ENCODE measurements around the gene CNTN4.
A peak's percentile ranks its signal among the peaks of the same experiment; 100 is the strongest.
"Not testable (repeated sequence)": the region's sequence is repeated elsewhere in the genome, so short reads cannot be mapped to it uniquely, and the experiment has no call there.

CNTN4 gene

DNA sequence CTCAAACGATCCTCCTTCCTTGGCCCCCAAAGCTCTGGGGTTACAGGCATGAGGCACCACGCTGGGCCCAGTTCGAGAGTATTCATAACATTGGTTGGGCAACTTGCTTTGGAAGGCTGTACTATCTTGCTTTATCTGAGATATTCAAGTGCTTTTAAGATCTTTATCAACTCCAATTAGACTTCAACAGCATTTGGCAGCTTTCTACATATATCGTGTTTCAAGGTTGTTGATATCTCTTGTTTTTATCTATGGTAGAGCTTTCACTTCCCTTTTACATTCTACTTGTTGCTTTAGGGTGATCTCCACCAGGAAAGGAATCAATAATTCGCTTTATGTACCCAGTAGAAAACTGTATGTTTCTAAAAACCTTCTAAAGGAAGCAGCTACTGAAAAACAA lies 616.2 kb downstream of the CNTN4 start:
- DNase-seq: no peak

DNA sequence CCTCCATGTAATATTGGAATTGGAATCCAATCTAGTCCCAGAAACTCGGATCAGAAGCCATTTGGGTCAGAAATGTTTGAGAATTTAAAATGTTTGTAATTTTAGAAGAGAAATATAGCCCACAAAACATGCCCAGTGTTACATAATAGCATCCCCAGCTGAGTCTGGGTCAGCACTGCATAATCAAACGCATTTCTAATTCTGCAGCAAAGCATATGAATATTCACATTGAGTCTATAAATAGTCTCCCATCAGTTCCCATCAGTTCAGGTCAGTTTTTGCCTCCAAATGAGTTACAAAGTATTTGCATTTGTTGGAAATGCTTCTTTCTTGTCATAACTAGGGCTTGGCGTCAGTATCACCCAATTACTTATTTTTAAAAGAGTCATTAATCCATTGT lies 628.4 kb downstream of the CNTN4 start:
- DNase-seq: no peak

DNA sequence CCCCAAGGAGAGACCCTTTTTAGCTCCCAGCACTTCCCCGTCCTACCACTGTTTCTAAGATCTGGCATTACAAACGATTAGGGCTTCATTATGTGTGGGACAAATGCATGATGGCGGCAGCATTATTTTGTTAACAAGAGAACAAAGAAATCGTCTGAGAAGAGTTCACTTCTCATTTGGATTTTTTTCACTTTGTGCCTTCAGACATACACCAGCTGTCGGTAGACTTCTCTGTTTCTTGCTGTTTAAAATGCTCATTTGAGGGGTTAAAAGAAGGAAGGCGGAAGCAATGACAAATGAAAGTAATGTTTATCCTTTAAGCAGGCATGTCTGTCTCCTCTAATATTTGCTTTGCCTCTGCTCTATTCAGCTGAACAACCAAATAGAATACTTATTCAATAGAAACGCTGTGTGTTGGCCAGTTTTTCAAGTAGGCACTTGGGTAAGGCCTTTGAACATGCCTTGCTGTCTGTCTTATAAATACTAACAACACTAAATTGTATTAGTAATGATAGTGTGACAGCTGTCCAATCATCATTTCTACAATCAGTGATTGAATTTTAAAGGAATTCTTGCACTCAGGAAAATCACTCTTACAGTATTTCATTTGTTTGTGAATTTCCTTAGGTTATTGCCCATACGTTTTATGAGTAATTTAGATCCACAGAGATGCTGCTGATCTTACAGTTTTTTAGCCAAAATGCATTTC lies 629.1 kb downstream of the CNTN4 start:
- DNase-seq: no peak

DNA sequence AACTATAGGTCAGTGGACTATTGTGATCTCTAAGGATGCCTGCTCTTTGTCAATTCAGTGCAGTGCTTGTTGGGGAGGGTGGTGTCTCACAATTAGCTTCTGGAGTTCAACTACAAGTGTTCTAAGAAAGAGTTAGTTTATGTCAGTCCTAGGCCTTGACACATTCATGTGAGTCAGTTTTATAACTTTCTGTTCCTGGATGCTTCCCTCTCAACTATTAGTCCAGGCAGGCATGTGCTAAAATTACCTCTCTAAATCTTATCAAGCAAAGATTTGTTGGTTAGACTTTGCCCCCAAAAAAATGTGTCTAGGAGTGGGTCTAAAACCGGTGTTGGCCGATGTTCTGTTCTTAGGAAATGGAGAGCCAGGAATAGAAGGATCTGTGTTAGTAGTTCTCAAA lies 633.2 kb downstream of the CNTN4 start:
- no peak for DNase-seq

DNA sequence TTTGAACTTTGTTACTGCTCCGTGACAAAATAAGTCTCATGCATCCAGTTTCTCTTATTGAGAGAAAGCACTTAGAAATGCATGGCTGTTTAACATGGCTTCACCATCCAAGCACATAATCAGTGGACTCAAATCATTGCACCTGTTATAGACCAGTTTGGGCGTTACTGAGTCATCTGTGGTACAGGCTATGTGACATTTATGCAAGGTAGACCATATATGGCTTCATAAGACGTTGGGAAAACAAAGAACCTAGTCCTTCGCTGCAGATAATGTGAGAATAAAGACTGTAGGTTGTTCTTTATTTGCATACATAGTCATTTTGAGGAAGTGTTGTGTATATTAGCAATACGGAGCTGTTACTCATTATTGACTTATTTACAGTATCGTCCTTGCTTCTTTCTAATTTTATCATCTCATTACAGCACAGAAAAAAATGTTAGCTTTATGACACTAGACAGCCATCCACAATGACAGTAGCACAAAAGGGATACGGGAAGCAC lies 636.8 kb downstream of the CNTN4 start:
- no peak for DNase-seq

DNA sequence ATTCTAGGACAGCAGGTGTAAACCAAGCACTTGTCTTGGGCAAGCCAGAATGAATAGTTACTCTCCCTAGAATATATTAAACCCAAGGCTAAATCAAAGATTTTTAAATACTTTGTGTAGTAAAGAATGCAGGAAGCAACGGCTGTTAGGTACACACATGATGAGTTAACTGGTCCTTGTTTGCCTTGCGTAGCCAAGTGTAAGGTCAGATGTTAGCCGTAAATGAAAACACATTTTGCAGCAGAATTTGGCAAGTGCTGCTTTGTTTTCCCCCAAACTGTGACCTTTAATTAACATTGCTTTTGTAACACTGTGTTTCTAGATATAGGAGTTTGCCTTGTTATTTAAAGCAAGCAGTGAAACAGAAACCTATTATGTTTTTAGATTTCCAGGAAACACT lies 642.9 kb downstream of the CNTN4 start:
- no peak for DNase-seq

DNA sequence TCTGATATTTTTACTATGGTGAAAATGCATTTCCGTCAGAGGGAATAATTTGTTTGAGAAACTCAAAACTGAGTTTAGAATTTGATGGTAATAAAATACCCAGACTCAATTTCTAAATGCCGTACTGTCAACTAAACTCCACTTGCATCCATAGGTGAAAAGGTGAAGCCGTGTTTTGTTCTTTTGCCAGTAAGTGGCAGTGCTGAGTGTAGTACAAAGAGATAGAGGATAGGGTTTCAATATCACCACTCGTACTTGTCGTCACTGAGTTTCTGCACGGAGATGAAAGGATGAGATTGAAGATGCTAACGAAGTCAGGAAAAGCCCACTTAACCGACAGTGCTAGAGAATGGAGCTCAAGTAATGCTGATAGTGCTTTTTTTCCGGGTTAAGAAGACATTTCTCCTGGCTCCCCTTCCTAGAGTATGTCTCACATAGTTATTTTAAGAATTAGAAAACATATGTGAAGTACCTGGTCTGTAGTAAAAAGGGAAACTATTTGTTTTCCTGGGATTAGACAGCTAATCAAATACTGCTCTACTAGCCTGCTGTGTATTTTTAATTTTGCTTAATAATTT lies 666.4 kb downstream of the CNTN4 start:
- peak; percentile 21 for DNase-seq

DNA sequence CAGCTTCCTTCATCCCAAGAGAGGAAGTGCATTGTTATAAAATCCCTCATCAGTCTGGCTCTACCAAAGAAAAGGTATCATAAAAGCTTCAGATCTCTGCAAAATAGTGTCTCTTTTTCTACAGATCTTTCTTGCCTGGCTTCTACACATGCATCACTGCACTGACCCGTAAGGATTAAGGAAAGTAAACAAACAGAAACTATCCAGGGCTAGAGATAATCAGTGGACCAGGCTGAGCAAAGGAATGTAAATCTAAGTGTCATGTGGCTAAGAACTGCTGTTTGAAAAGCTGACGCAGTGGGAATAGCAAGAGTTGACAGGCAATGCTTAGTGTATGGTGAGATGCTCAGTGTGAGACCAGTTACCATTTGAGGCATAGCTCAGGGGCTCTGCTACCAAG lies 671.8 kb downstream of the CNTN4 start:
- no peak for DNase-seq

DNA sequence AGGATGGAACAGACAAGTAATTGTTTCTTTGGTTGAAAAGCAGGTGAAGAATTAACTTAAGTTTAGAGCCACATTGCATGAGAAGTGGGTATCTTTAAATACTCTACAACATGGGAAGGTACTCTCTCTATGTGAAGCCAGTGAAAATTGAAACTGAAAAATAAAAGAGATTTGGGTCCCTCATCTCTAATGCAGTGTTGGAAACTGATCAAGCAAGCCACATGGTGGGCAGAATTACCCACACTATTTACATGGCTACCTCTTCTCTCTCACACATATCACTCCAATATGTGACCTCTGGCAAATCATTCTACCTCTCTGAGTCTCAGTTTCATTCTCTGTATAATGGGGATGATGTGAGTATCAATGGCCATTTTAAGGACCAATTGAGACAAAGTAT lies 672.5 kb downstream of the CNTN4 start:
- DNase-seq: no peak

DNA sequence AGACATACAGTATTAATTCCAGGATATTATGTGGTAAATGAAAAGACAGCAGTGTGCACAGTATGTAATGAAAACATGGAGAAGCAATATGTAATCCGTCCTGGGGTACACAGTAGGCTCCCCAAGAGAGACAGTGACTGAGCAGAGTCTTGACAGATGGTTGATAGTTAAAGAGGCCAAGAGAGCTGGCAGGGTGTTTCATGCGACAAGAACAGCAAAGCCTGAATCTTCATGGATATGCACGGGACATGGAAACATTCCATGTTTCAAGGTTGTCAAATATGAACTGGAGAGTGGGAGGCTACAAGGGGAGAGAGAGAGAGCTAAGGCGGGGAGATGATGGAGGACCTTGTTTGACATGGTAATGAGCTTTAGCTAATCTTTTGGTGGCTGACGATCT lies 673.1 kb downstream of the CNTN4 start:
- no peak for DNase-seq

DNA sequence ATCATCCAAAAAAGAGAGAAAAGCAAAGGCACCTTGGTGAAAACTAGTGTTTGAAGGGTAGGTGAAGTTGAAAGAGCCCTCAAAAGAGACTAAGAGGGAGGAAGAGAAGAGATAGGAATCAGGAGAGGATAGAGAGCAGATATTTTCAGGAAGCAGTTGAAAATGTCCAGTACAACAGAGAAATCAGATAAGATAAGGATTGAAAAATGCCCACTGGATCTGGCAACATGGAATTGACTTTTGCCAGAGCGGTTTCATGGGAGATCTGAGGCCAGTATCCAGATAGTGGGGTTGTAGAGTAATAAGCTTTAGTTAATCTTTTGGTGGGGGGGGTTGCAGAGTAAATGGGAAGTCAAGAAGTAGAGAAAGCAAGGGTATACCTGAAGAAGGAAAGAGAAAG lies 674.1 kb downstream of the CNTN4 start:
- no peak for DNase-seq

DNA sequence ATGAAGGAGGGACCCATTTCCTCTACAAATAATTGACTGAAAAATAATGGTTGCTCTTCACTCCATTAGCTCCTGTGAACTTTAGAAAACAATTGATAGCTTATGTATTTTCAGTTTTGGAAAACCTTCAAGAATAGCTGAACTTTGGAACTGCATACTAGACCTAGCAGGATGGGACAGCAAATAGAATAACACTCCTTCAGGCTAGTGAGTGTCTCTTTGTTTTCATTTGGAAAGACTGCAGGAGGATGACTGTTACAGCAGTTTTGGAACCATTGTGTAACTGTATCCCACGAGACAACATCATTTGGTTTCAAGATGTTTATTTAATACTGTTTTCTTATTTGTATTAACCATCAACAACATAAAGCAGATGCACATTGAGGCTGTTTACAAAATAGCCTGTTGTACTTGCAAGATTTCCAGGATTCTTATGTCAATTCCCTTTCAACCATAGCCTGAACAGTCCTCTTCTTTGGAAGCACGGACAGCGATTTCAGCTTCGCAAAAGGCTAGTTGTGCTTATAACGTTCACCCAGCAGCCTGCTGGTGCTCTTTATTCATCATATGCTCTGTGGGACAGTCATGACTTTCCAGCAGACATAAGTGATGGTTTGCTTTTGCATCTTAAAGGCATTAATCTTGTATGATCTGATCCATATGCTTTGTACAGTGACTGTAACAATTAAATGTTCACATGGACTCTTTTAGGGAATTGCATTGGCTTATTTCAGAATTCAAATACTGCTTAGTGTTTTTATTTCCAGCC lies 676.0 kb downstream of the CNTN4 start:
- DNase-seq: no peak

DNA sequence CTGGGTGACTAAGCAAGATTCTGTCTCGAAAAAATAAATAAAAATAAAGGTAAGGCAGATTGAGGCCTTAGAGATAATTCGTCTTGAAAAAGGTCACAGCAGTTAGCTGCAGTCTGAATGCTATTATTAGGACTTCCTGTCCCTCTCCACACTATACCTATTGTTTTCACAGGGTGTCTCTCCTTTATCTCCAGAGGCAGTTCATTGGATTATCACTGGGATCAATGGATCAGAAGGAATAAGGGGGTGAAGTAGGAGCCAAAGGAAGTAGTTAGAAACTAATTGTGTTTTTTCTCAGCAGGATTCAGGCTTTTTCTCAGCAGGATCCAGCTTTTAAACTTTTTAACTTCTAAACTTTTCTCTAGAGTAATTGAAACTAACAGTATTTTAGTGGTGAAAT lies 684.6 kb downstream of the CNTN4 start:
- no peak for DNase-seq

DNA sequence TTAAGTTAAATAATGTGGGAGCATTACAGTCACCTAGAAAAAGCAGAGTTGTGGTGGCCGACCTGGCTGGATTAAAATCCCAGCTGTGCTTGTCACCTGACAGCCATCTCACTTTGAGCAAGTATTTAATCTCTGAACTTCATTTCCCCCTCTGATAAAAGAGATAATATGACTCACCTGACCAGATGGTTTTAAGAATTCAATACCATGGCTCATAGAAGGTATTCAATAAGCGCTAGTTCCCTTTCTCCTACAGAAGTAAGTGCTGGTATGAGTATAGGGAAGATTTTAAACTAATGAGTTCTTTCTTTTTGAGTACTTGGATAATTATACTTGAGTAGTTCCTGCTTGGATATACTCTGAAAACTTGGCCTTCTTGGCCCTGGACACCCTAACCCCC lies 686.0 kb downstream of the CNTN4 start:
- no peak for DNase-seq

DNA sequence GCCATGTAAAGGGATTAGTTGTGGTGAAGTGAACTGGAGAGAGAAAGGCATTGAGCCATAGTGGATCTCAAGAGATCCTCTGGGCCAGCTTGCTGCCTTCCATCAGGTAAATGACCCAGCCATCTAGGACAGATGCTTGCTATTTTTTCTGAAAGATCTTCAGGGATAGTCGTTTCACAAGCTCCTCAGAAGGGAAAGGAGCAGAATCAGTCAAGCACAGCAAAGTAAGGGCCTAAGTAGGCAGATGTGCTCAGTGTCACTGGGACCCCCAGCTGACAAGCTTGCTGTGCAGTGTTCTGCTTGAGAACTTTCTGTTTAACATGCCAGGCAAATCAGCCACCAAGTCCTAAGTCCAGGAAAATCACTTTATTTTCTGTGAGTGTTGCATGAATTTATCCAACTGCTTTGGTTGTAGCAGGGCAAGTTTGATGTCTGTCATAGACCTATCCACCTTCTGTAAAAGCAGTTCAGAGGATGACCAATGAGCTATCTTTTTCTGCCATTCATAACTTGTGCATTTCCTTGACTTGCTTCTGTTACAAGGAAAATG lies 691.7 kb downstream of the CNTN4 start:
- DNase-seq: no peak

DNA sequence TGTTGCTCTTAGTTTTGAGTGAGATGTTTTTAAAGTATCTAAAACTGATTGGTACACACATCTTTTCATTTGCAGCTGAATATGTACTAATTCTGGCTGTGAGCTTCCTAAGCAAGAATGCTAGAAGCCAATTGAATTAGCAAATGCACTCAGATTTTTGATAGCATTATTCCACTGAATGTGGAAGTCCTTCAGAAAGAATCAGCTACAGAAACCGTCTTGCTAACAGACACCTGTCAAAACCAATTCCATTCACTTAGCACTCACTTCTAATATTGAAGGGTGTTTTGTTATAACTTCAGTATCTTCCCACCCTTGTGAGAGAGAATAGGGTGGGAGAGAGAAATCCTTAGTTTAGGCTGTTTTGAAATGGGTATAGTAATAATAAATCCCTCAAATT lies 693.8 kb downstream of the CNTN4 start:
- no peak for DNase-seq

DNA sequence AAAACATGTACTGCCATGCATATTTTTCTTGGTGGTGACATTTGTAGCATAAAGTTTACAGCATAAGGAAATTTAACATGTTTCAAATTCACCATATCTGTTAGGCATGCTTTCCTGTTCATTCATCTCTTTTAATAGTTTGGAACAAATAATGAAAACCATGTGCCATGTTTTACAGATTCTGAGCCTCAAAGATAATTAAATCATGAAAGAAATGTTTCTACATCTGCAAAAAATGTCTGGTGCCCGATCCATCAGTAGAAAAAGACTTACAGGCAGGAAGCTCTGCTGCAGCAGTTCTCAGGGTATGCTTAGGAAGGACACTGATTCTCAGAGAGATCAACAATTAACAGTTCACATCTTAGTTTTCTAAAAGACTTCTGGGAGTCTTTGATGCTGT lies 695.3 kb downstream of the CNTN4 start:
- DNase-seq: no peak

DNA sequence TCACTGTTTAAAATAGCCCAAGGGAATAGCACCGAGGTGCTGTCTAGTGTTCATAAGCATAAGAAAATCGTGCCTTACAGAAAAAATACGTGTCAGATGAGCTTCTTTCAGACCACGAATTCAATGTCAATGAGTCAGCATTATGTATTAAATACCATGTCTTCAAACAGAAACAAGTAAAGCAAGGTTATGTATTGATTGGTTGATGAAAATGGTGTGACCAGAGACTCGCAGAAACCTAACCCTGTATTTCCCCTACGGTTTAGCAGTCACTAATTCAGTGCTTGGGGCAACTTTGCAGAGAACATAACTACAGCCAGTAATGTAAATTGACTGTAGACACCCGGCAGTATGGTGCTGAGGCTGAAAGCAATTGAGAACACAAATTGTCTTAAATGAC lies 703.8 kb downstream of the CNTN4 start:
- DNase-seq: no peak

DNA sequence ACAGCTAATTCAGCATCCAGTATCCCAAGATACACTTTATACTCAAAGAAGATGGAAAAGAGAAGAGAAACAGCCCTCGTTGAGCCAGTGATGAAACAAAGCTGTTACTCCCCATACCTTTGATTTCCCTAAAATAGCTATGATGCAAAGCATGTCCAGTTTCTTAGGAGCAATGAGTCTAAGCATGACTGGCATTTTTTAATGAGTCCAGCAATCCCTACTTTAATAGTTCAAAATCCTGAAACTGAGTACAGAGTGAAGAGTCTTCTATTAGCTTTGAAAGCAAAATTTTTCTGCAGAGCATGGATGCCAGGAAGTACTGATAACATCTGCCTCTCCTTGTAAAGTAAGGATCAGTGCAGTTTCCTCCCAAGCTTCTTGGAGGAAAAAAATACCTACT lies 708.8 kb downstream of the CNTN4 start:
- DNase-seq: no peak

DNA sequence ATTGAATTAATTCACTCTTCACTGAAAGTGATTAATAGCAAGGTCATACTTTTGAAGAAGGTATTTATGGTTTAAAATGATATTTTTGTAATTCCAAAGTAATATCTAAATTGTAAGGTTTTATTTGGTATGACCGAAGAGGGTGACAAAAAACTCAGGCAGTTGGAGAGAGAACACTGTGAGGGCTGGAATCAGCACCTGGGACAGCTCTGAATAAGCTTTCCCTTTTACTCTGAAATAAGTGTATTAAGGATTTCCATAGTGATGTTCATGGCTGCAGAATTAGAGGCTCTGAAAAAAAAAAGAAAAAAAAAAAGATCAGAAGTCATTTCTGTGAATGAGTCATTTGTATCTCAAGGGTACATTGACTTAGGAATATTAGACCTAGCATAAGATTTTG lies 712.1 kb downstream of the CNTN4 start:
- no peak for DNase-seq

DNA sequence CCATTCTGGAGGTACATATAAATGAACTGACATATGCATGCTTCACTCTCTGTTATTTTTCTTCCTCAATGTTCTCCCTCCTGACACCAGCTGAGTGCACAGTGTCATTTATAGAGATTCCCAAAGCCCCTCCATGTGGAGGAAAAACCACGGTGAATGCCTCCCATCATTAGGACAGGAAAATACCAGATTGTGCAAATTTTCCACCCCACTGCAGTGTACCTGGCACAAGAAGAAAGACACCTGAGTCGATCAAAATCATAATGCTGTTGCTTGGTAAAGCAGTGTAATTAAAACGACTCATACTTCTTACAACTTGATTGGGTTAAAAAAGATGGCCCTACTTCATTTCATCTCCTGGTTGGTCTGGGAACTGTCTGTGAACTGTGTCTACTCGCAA lies 720.9 kb downstream of the CNTN4 start:
- DNase-seq: no peak

DNA sequence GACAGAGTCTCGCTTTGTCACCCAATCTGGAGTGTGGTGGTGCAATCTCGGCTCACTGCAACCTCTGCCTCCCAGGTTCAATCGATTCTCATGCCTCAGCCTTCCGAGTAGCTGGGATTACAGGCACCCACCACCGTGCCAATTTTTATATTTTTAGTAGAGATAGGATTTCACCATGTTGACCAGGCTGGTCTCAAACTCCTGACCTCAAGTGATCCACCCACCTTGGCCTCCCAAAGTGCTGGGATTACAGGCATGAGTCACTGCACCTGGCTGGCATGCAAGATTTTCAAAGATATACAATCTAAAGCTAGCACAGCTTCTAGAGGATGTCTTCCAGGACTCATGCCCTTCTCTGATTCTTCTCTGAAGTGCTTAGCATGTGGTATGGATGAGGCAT lies 722.3 kb downstream of the CNTN4 start:
- DNase-seq: not testable (repeated sequence)

DNA sequence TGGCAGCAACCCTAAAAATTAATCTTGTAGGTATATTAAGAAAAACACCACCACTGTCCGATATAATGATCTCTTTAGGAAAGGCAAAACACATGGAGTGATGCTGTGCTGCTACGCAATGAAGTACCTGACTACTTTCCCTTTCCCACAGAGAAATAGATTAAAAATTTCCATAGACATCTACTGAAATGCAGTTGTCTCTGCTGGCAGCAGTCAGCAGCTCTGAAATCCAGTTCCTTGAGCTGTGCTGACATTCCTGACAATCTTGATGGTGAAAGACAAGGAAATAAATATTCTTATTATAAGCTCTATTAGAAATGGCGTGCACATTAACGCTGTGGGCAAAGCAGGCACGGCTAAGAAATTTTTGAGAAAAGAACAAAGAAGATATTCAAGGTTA lies 723.9 kb downstream of the CNTN4 start:
- DNase-seq: no peak

DNA sequence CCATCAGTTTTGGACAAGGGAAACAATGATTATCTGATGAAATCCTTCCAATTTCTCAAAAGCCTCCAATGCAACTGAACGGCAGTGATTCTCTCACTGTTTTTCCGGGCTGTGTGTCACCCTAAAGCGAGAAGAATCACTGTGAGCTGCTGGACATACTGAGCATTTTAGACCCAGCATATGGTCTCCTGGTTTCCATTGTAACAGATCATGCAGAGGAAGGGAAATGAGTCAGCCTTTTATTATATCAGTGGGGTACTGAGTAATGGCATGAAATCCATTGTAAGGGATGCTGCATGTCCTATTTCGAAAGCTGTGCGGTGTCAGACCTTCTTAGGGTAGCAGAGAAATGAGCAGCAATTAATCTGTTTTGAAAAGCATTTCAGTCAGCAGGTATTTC lies 724.4 kb downstream of the CNTN4 start:
- DNase-seq: no peak

All from activated CD4-positive, alpha-beta T cell treated with anti-CD3 and anti-CD28 coated beads, Interleukin-2, Interleukin-6, amounts not matched to agents 100 ng/mL and 50 ng/mL, durations not matched to agents 16 hours and 8 hours (primary cell).